Panc1 (cell line): ENCODE data around the gene PARD3. TPM values are rescaled to one million over a fixed set of nuclear protein-coding genes. Genes with fewer than 3 reads are reported as not detected.

ENCODE experiments used
- ATAC-seq: fragments of 200-7000 bp; cut with Tn5 transposase; 2 replicates; pipeline ENCODE4 v1.9.1; 2020; ENCODE audit warnings: mild to moderate bottlenecking, moderate library complexity
- BruUV-seq: library from RNA; stranded (reverse); fragments of 400-500 nt; replicated peaks from 2 replicates; lab custom pipeline; 2021; lab: Mats Ljungman, UMichigan
- CTCF ChIA-PET: fragments of 300-600 bp; sonication (Branson Sonifier 250); formaldehyde crosslinking; loops from one replicate; lab custom pipeline; 2022; ENCODE audit warnings: antibody characterized with exemption; lab: Charles Lee
- POLR2A ChIA-PET: fragments of 300-600 bp; sonication (Branson Sonifier 250); formaldehyde crosslinking; loops from one replicate; lab custom pipeline; 2022; ENCODE audit warnings: antibody characterized with exemption; lab: Charles Lee
- DNase-seq: peaks from one replicate; pipeline ENCODE4 v3.0.0-alpha.2; 2010; ENCODE audit warnings: low read depth, low spot score
- H3K27ac ChIP-seq: 2 replicates; pipeline ENCODE4 v1.5.1; 2011; ENCODE audit warnings: mild to moderate bottlenecking, low read length, inconsistent platforms
- H3K27me3 ChIP-seq: fragments of 200-500 bp; sonication (Bioruptor generic); 2 replicates; pipeline ENCODE4 v1.6.0; 2014; ENCODE audit warnings: low read length, inconsistent platforms; ENCODE audit not compliant: control insufficient read depth, insufficient read depth
- H3K36me3 ChIP-seq: fragments of 200-500 bp; sonication (Bioruptor generic); 2 replicates; pipeline ENCODE4 v1.5.1; 2014; ENCODE audit warnings: inconsistent platforms, mild to moderate bottlenecking, low read length, moderate library complexity; ENCODE audit not compliant: control insufficient read depth, insufficient read depth
- H3K4me1 ChIP-seq: 2 replicates; pipeline ENCODE4 v1.5.1; 2011; ENCODE audit warnings: inconsistent platforms, mild to moderate bottlenecking, low read length, moderate library complexity; ENCODE audit not compliant: control insufficient read depth, insufficient read depth
- H3K4me3 ChIP-seq, 2 experiments: 2 replicates each; pipeline ENCODE4 v1.5.1; 2011 to 2012; ENCODE audit warnings: low read depth in 2 of 2, low read length in 2 of 2, mild to moderate bottlenecking in 2 of 2, inconsistent platforms in 1 of 2, moderate library complexity in 1 of 2
- H3K9me3 ChIP-seq: fragments of 200-500 bp; sonication (Bioruptor generic); 2 replicates; pipeline ENCODE4 v1.5.1; 2014; ENCODE audit warnings: low read depth, mild to moderate bottlenecking, inconsistent platforms, low read length, moderate library complexity; ENCODE audit not compliant: control insufficient read depth, insufficient read depth
- CTCF ChIP-seq: fragments of 450-650 bp; IDR thresholded peaks from 2 replicates; pipeline ENCODE4 v1.5.1; 2017; ENCODE audit warnings: mild to moderate bottlenecking
- POLR2AphosphoS5 ChIP-seq: IDR thresholded peaks from 2 replicates; pipeline ENCODE4 v1.6.1; 2012; ENCODE audit warnings: mild to moderate bottlenecking, low read depth, low read length, moderate library complexity
- REST ChIP-seq, 2 experiments: IDR thresholded peaks; 2 replicates each; pipeline ENCODE4 v1.6.1; 2011 to 2012; ENCODE audit warnings: low read depth in 2 of 2, control low read depth in 1 of 2, low read length in 1 of 2, mild to moderate bottlenecking in 1 of 2, moderate library complexity in 1 of 2; ENCODE audit not compliant: insufficient read depth in 1 of 2
- SIN3A ChIP-seq: IDR thresholded peaks from 2 replicates; pipeline ENCODE4 v1.6.1; 2012; ENCODE audit warnings: low read depth, mild to moderate bottlenecking, low read length, moderate library complexity, borderline replicate concordance; ENCODE audit not compliant: insufficient read depth
- TCF7L2 ChIP-seq: IDR thresholded peaks from 2 replicates; pipeline ENCODE4 v1.6.1; 2011; ENCODE audit warnings: mild to moderate bottlenecking, low read depth, low read length, inconsistent platforms
- in situ Hi-C: cut with HindIII; loops from 2 replicates; pipeline ENCODE4 v1.10.0; 2016; ENCODE audit warnings: low sequenced_read_pairs, low pct_unique_long_range_greater_than_20kb
- intact Hi-C: fragments of 100-400 bp; cut with micrococcal nuclease; formaldehyde crosslinking; loops from one replicate; pipeline ENCODE4 v1.10.0; 2022; ENCODE audit not compliant: unreplicated experiment
- total RNA-seq: library from RNA; stranded (reverse); gene quantifications from one replicate; pipeline ENCODE4 v1.2.1, GENCODE V29; 2021; ENCODE audit not compliant: unreplicated experiment

PARD3 gene
- total RNA-seq, 1 experiment from 2014 or later, result 29.8 TPM

GRCh38 chr10:34812771-34813170 is 2.3 kb downstream of the PARD3 start:
- H3K27me3 ChIP-seq, result no peaks in the 10 kb centered on the region
- TF ChIP-seq SIN3A, result no peak
- TF ChIP-seq CTCF, result no peak
- TF ChIP-seq POLR2AphosphoS5, result no peak
- TF ChIP-seq TCF7L2, result no peak
- no peak for TF ChIP-seq REST (IDR thresholded peaks at IDR 0.05; ENCODE audit: insufficient read depth in 1 of 2, low read depth in 2 of 2, low read length in 1 of 2)
- CTCF ChIA-PET, result no interaction called here
- no peak overlapping the region; a peak in 1 of 4 replicates for H3K4me3 ChIP-seq
- POLR2A ChIA-PET, result no interaction called here
- ATAC-seq, result no peak
- DNase-seq, result no peak
- intact Hi-C loops (loop anchor here (10.0 kb wide), 1 partner anchor 148 kb away; no protein-coding TSS in a partner anchor), in situ Hi-C loops (no loop called here)
- H3K9me3 ChIP-seq, result no peaks in the 10 kb centered on the region
- H3K27ac ChIP-seq, result no peak overlapping the region
- no peaks in the 10 kb centered on the region; the same call in 1 of the 2 replicates for H3K36me3 ChIP-seq
- peaks cover 29% of the 10 kb centered on the region for H3K4me1 ChIP-seq
- BruUV-seq, result no TSS peak

- peaks cover 29% of the 10 kb centered on the region for H3K4me1 ChIP-seq
- no TSS peak for BruUV-seq
- CTCF ChIA-PET, result no interaction called here
- H3K9me3 ChIP-seq, result no peaks in the 10 kb centered on the region
- H3K36me3 ChIP-seq, result no peaks in the 10 kb centered on the region; the same call in 1 of the 2 replicates
- no peak overlapping the region for H3K27ac ChIP-seq
- no peak for ATAC-seq
- H3K27me3 ChIP-seq, result no peaks in the 10 kb centered on the region
- DNase-seq, result no peak
- POLR2A ChIA-PET, result no interaction called here
- intact Hi-C loops, result loop anchor here (10.0 kb wide), 1 partner anchor 147 kb away; no protein-coding TSS in a partner anchor
- TF ChIP-seq POLR2AphosphoS5 (no peak), TCF7L2 (no peak)
- H3K4me3 ChIP-seq, result no peak overlapping the region
- in situ Hi-C loops, result no loop called here
Observed at GRCh38 chr10:34811968-34812514, 3.1 kb downstream of the PARD3 start.
